SK-N-SH (cell line): Measurements from ENCODE around the gene TP53AIP1. TPM values are rescaled to one million over a fixed set of nuclear protein-coding genes. Genes with fewer than 3 reads are reported as not detected.

Source experiments
- CTCF ChIA-PET: fragments of 300-600, 350-600 bp; formaldehyde crosslinking; extraction: SDS; loops from one replicate; lab custom pipeline; 2021; lab: Yijun Ruan, JAX
- POLR2A ChIA-PET: fragments of 350-600 bp; sonication (Branson Sonifier 250); formaldehyde crosslinking; extraction: SDS; loops from one replicate; lab custom pipeline; 2020; ENCODE audit warnings: antibody characterized with exemption, inconsistent platforms; lab: Yijun Ruan, JAX
- DNase-seq: peaks from one replicate; pipeline ENCODE4 v3.0.0; 2012
- H2AFZ ChIP-seq: fragments of 200-600 bp; sonication (generic); 2 replicates; pipeline ENCODE4 v1.8.1; 2016; ENCODE audit warnings: antibody characterized with exemption, mild to moderate bottlenecking, low read depth
- H3F3A ChIP-seq: fragments of 200-600 bp; sonication (generic); replicated peaks from 2 replicates; pipeline ENCODE3; 2016; ENCODE audit warnings: antibody characterized with exemption, mild to moderate bottlenecking; ENCODE audit not compliant: insufficient read depth
- H3K27ac ChIP-seq, 2 experiments: fragments of 200-500 bp in 1 of 2; fragments of 200-600 bp in 1 of 2; sonication (Bioruptor generic) in 1 of 2; sonication (generic), shearing (Covaris generic) in 1 of 2; 2 replicates each; pipeline versions ENCODE4 v1.5.1 to v1.6.1; 2014 to 2016; ENCODE audit warnings: low read depth in 2 of 2, inconsistent platforms in 1 of 2, low read length in 1 of 2, mild to moderate bottlenecking in 1 of 2, mixed read lengths in 1 of 2
- H3K27me3 ChIP-seq: fragments of 200-600 bp; sonication (generic), shearing (Covaris generic); 2 replicates; pipeline ENCODE4 v1.6.1; 2016; ENCODE audit warnings: mixed run types; ENCODE audit not compliant: insufficient read depth
- H3K36me3 ChIP-seq, 2 experiments: fragments of 200-500 bp in 1 of 2; fragments of 200-600 bp in 1 of 2; sonication (Bioruptor generic) in 1 of 2; sonication (generic) in 1 of 2; replicated peaks in 1 of 2; 2 replicates each; pipeline versions ENCODE3 to v1.5.1; 2014 to 2016; ENCODE audit warnings: low read length in 1 of 2, mild to moderate bottlenecking in 1 of 2; ENCODE audit not compliant: insufficient read depth in 2 of 2, control insufficient read depth in 1 of 2
- H3K4me1 ChIP-seq, 2 experiments: fragments of 200-500 bp in 1 of 2; fragments of 200-600 bp in 1 of 2; sonication (Bioruptor generic) in 1 of 2; sonication (generic), shearing (Covaris generic) in 1 of 2; 2 replicates each; pipeline versions ENCODE4 v1.5.1 to v1.6.1; 2014 to 2016; ENCODE audit warnings: low read depth in 1 of 2, low read length in 1 of 2, mixed run types in 1 of 2; ENCODE audit not compliant: insufficient read depth in 2 of 2, control insufficient read depth in 1 of 2
- H3K4me2 ChIP-seq: fragments of 200-600 bp; sonication (generic), shearing (Covaris generic); 2 replicates; pipeline ENCODE4 v1.6.1; 2017; ENCODE audit warnings: mixed run types
- H3K4me3 ChIP-seq, 2 experiments: fragments of 200-500 bp in 1 of 2; fragments of 200-600 bp in 1 of 2; sonication (Bioruptor generic) in 1 of 2; sonication (generic), shearing (Covaris generic) in 1 of 2; 2 replicates each; pipeline versions ENCODE4 v1.5.1 to v1.8.1; 2014 to 2016; ENCODE audit warnings: low read depth in 2 of 2, inconsistent platforms in 1 of 2, low read length in 1 of 2, mild to moderate bottlenecking in 1 of 2, mixed read lengths in 1 of 2, moderate library complexity in 1 of 2
- H3K79me2 ChIP-seq: fragments of 200-600 bp; sonication (generic); 2 replicates; pipeline ENCODE4 v1.8.1; 2017; ENCODE audit warnings: mild to moderate bottlenecking; ENCODE audit not compliant: insufficient read depth
- H3K9ac ChIP-seq: fragments of 200-600 bp; sonication (generic); 2 replicates; pipeline ENCODE4 v1.6.1; 2017; ENCODE audit warnings: mixed run types
- H3K9me2 ChIP-seq: fragments of 200-600 bp; sonication (generic); 2 replicates; pipeline ENCODE4 v1.6.1; 2017; ENCODE audit warnings: mixed run types
- H3K9me3 ChIP-seq: fragments of 200-600 bp; sonication (generic); 2 replicates; pipeline ENCODE4 v1.6.1; 2017; ENCODE audit warnings: mixed run types, mild to moderate bottlenecking, moderate library complexity
- H4K20me1 ChIP-seq: fragments of 200-600 bp; sonication (generic); 2 replicates; pipeline ENCODE4 v1.6.1; 2017; ENCODE audit warnings: mild to moderate bottlenecking, mixed run types; ENCODE audit not compliant: insufficient read depth
- CTCF ChIP-seq: fragments of 200-600 bp; sonication (generic); IDR thresholded peaks from 2 replicates; pipeline ENCODE4 v1.6.1; 2017; ENCODE audit warnings: antibody characterized with exemption, mild to moderate bottlenecking, moderate library complexity
- ELF1 ChIP-seq: IDR thresholded peaks from 2 replicates; pipeline ENCODE4 v1.4.0; 2012
- FOXM1 ChIP-seq: IDR thresholded peaks from 2 replicates; pipeline ENCODE4 v1.4.0; 2012; ENCODE audit warnings: low read depth, mild to moderate bottlenecking
- MAX ChIP-seq: IDR thresholded peaks from 2 replicates; pipeline ENCODE4 v1.4.0; 2012; ENCODE audit warnings: low read depth
- MEF2A ChIP-seq: IDR thresholded peaks from 2 replicates; pipeline ENCODE4 v1.4.0; 2012; ENCODE audit warnings: low read depth, borderline replicate concordance
- NFIC ChIP-seq: IDR thresholded peaks from 2 replicates; pipeline ENCODE4 v1.4.0; 2012; ENCODE audit warnings: borderline replicate concordance
- PBX3 ChIP-seq: IDR thresholded peaks from 2 replicates; pipeline ENCODE4; 2012
- POLR2AphosphoS5 ChIP-seq: IDR thresholded peaks from 2 replicates; pipeline ENCODE4 v1.6.1; 2012; ENCODE audit warnings: low read depth, low read length
- RAD21 ChIP-seq: IDR thresholded peaks from 2 replicates; pipeline ENCODE4 v1.6.1; 2012; ENCODE audit warnings: mild to moderate bottlenecking, low read length
- SIN3A ChIP-seq: IDR thresholded peaks from 2 replicates; pipeline ENCODE4 v1.6.1; 2012; ENCODE audit warnings: low read depth, mild to moderate bottlenecking, low read length, moderate library complexity, borderline replicate concordance
- SMC3 ChIP-seq: IDR thresholded peaks from 2 replicates; pipeline ENCODE4 v1.6.1; 2012; ENCODE audit warnings: low read depth, low read length, improper control_type of control experiment
- TAF1 ChIP-seq: IDR thresholded peaks from 2 replicates; pipeline ENCODE4 v1.6.1; 2012; ENCODE audit warnings: low read depth, mild to moderate bottlenecking, low read length, moderate library complexity, borderline replicate concordance
- YY1 ChIP-seq: IDR thresholded peaks from 2 replicates; pipeline ENCODE4 v1.4.0; 2012; ENCODE audit warnings: low read depth, mild to moderate bottlenecking
- ZBTB33 ChIP-seq: IDR thresholded peaks from 2 replicates; pipeline ENCODE4 v1.4.0; 2012; ENCODE audit warnings: low read depth, borderline replicate concordance
- WGBS: methylation state at CpG from one replicate; pipeline ENCODE4 v1.1.6; 2017; ENCODE audit warnings: low lambda C conversion rate; 5-methylcytosine and 5-hydroxymethylcytosine counted together
- polyA plus RNA-seq, 3 experiments: library from polyadenylated mRNA; depleted of rRNA; stranded (reverse); fragments of >200 nt; gene quantifications; 2 replicates each; pipeline ENCODE4 v1.2.3, GENCODE V29; 2012

TP53AIP1 gene
- polyA plus RNA-seq, 1 of the 3 experiments (the other 2 are of a cell fraction) = 0.05 TPM

- H3K27me3 ChIP-seq = peaks cover 5% of the 10 kb centered on the region; the same call in 1 of the 2 replicates
- TF ChIP-seq POLR2AphosphoS5 (no peak), FOXM1 (no peak), ELF1 (no peak), MAX (no peak), ZBTB33 (no peak), PBX3 (no peak), RAD21 (no peak), SMC3 (no peak), YY1 (no peak), SIN3A (no peak), CTCF (no peak)
- no peaks in the 10 kb centered on the region for H3K9me2 ChIP-seq
- no peaks in the 10 kb centered on the region for H4K20me1 ChIP-seq
- H3K4me3 ChIP-seq = no peak overlapping the region
- H2AFZ ChIP-seq = no peak overlapping the region
- no peak overlapping the region for H3K9ac ChIP-seq
- no peaks in the 10 kb centered on the region for H3F3A ChIP-seq
- no peak overlapping the region for H3K27ac ChIP-seq
- H3K9me3 ChIP-seq = no peaks in the 10 kb centered on the region
- ChIA-PET POLR2A (no interaction called here), CTCF (interaction anchor here (4.8 kb wide), 1 partner anchor 29 kb away, joined by 26 read pairs; no protein-coding TSS in a partner anchor)
- H3K4me1 ChIP-seq = peaks cover 0 to 2% of the 10 kb centered on the region in 2 experiments; a peak in 1 of 4 replicates
- H3K79me2 ChIP-seq = no peaks in the 10 kb centered on the region
- H3K36me3 ChIP-seq = no peaks in the 10 kb centered on the region
- DNase-seq = no peak
- H3K4me2 ChIP-seq = no peak overlapping the region
- WGBS = 62% methylated on average over 10 of the region's 11 CpGs
Observed at GRCh38 chr11:128927108-128927461, 15.6 kb downstream of the TP53AIP1 start.

- H3K4me3 ChIP-seq = no peak overlapping the region
- peaks cover 0 to 2% of the 10 kb centered on the region in 2 experiments; a peak in 1 of 4 replicates for H3K4me1 ChIP-seq
- no peak overlapping the region for H2AFZ ChIP-seq
- H3F3A ChIP-seq = no peaks in the 10 kb centered on the region
- H3K4me2 ChIP-seq = no peak overlapping the region
- H4K20me1 ChIP-seq = no peaks in the 10 kb centered on the region
- no peaks in the 10 kb centered on the region for H3K9me2 ChIP-seq
- no peaks in the 10 kb centered on the region for H3K36me3 ChIP-seq
- no peak for DNase-seq
- peaks cover 5% of the 10 kb centered on the region; the same call in 1 of the 2 replicates for H3K27me3 ChIP-seq
- ChIA-PET POLR2A (no interaction called here), CTCF (interaction anchor here (1.3 to 4.8 kb wide), 3 partner anchors 22 to 769 kb away, joined by 3 to 26 read pairs (median 5); no protein-coding TSS in a partner anchor)
- WGBS = 78% methylated on average over 16 of the region's 17 CpGs
- H3K9me3 ChIP-seq = no peaks in the 10 kb centered on the region
- no peak overlapping the region for H3K9ac ChIP-seq
- H3K27ac ChIP-seq = no peak overlapping the region
- H3K79me2 ChIP-seq = no peaks in the 10 kb centered on the region
- TF ChIP-seq NFIC (no peak), TAF1 (no peak), MEF2A (no peak), POLR2AphosphoS5 (no peak)
- TF ChIP-seq, all 33 proteins: peak for 0
Observed at GRCh38 chr11:128926437-128927107, 16.1 kb downstream of the TP53AIP1 start.
